MM.1S (cell line): ENCODE data around the gene STXBP6.

Source experiments
- DNase-seq: peaks from one replicate; pipeline ENCODE4 v3.0.0-alpha.2; 2015
- H2AFZ ChIP-seq: fragments of 300-600 bp; sonication (generic); 2 replicates; pipeline ENCODE4 v1.6.0; 2016; ENCODE audit warnings: antibody characterized with exemption, low read length
- H3F3A ChIP-seq: fragments of 300-600 bp; sonication (generic); 2 replicates; pipeline ENCODE4 v1.6.1; 2016; ENCODE audit warnings: mild to moderate bottlenecking, antibody characterized with exemption, low read length, moderate library complexity, mixed read lengths; ENCODE audit not compliant: insufficient read depth
- H3K27ac ChIP-seq: fragments of 300-600 bp; sonication (generic); 2 replicates; pipeline ENCODE4 v1.5.1; 2016; ENCODE audit warnings: mild to moderate bottlenecking, low read length
- H3K27me3 ChIP-seq: fragments of 300-600 bp; sonication (generic); replicated peaks from 2 replicates; pipeline ENCODE4 v1.6.0; 2016; ENCODE audit warnings: low read length; ENCODE audit not compliant: insufficient read depth
- H3K36me3 ChIP-seq: fragments of 300-600 bp; sonication (generic); replicated peaks from 2 replicates; pipeline ENCODE4 v1.6.1; 2016; ENCODE audit warnings: mild to moderate bottlenecking, low read length, mixed read lengths; ENCODE audit not compliant: insufficient read depth
- H3K4me1 ChIP-seq: fragments of 300-600 bp; sonication (generic); 2 replicates; pipeline ENCODE4 v1.6.1; 2016; ENCODE audit warnings: low read length, mixed read lengths
- H3K4me2 ChIP-seq: fragments of 300-600 bp; sonication (generic); 2 replicates; pipeline ENCODE4 v1.6.0; 2016; ENCODE audit warnings: low read depth, low read length
- H3K4me3 ChIP-seq: fragments of 300-600 bp; sonication (generic); 2 replicates; pipeline ENCODE4 v1.5.1; 2016; ENCODE audit warnings: low read length, mixed read lengths
- H3K79me2 ChIP-seq: fragments of 300-600 bp; sonication (generic); 2 replicates; pipeline ENCODE4 v1.6.1; 2016; ENCODE audit warnings: mixed run types, low read length, mixed read lengths
- H3K9ac ChIP-seq: fragments of 300-600 bp; sonication (generic); 2 replicates; pipeline ENCODE4 v1.6.1; 2016; ENCODE audit warnings: low read length, mixed read lengths
- H3K9me2 ChIP-seq: fragments of 300-600 bp; sonication (generic); replicated peaks from 2 replicates; pipeline ENCODE4 v1.6.1; 2016; ENCODE audit warnings: mild to moderate bottlenecking, low read length, mixed read lengths; ENCODE audit not compliant: insufficient read depth
- H3K9me3 ChIP-seq: fragments of 300-600 bp; sonication (generic); replicated peaks from 2 replicates; pipeline ENCODE4 v1.6.1; 2016; ENCODE audit warnings: mild to moderate bottlenecking, low read length, mixed read lengths; ENCODE audit not compliant: insufficient read depth
- H4K20me1 ChIP-seq: fragments of 300-600 bp; sonication (generic); 2 replicates; pipeline ENCODE4 v1.6.1; 2016; ENCODE audit warnings: mild to moderate bottlenecking, low read length, moderate library complexity, mixed read lengths; ENCODE audit not compliant: insufficient read depth
- EZH2 ChIP-seq: fragments of 300-600 bp; sonication (generic); optimal IDR thresholded peaks from 2 replicates; pipeline ENCODE3; 2017; ENCODE audit warnings: low read depth, mild to moderate bottlenecking, antibody characterized with exemption, low read length, mixed read lengths
- EZH2phosphoT487 ChIP-seq: fragments of 300-600 bp; sonication (generic); IDR thresholded peaks from 2 replicates; pipeline ENCODE4 v1.6.1; 2018; ENCODE audit warnings: antibody characterized with exemption, low read length
- TF ChIP-seq, protein P1 (sequence below): fragments of 300-600 bp; sonication (generic); IDR thresholded peaks from 2 replicates; pipeline ENCODE4 v1.5.1; 2016; ENCODE audit warnings: antibody characterized with exemption, low read length, mixed read lengths

The STXBP6 gene

DNA sequence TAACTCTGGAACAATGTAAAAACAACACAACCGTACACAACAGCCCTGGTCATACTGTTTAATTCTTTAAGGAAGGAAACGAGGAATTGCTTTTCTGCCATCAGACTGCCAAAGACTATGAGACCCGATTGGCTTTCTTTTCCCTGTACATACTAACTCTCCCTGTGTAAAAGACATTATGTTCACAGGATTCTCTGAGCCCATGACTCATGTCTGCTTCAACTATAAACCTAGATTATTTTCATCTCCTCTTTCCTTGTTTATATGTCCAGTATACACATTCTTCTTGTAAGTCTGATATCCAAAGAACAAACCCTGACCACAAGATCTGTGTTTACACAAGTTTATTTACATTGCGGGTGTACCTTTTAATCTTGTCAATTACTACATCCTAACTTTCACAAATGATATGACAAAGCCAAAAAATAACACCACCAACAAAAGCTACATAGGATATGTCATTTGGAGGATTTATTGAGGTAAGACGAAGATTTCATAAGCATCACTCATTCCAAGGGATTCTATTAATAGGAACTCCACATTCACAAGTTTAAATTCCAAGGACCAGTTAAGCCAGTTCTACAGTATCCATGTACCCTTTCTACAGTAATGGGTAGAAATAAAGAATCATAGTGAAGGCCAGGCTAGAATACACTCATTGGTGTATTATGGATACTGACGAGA lies 67.3 kb downstream of the STXBP6 start:
- DNase-seq = no peak
- no peaks in the 10 kb centered on the region for H3K27me3 ChIP-seq
- no peak overlapping the region for H3K9ac ChIP-seq
- no peaks in the 10 kb centered on the region for H3K9me2 ChIP-seq
- H3K4me2 ChIP-seq = no peak overlapping the region
- no peaks in the 10 kb centered on the region for H3F3A ChIP-seq
- no peak overlapping the region for H3K27ac ChIP-seq
- no peaks in the 10 kb centered on the region for H3K9me3 ChIP-seq
- H3K4me3 ChIP-seq = no peak overlapping the region
- no peak overlapping the region for H2AFZ ChIP-seq
- H3K79me2 ChIP-seq = no peaks in the 10 kb centered on the region
- TF ChIP-seq EZH2phosphoT487 (no peak), EZH2 (no peak)
- TF ChIP-seq, protein P1, sequence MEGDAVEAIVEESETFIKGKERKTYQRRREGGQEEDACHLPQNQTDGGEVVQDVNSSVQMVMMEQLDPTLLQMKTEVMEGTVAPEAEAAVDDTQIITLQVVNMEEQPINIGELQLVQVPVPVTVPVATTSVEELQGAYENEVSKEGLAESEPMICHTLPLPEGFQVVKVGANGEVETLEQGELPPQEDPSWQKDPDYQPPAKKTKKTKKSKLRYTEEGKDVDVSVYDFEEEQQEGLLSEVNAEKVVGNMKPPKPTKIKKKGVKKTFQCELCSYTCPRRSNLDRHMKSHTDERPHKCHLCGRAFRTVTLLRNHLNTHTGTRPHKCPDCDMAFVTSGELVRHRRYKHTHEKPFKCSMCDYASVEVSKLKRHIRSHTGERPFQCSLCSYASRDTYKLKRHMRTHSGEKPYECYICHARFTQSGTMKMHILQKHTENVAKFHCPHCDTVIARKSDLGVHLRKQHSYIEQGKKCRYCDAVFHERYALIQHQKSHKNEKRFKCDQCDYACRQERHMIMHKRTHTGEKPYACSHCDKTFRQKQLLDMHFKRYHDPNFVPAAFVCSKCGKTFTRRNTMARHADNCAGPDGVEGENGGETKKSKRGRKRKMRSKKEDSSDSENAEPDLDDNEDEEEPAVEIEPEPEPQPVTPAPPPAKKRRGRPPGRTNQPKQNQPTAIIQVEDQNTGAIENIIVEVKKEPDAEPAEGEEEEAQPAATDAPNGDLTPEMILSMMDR = no peak
- H3K4me1 ChIP-seq = no peaks in the 10 kb centered on the region
- H3K36me3 ChIP-seq = no peaks in the 10 kb centered on the region
- no peaks in the 10 kb centered on the region for H4K20me1 ChIP-seq

DNA sequence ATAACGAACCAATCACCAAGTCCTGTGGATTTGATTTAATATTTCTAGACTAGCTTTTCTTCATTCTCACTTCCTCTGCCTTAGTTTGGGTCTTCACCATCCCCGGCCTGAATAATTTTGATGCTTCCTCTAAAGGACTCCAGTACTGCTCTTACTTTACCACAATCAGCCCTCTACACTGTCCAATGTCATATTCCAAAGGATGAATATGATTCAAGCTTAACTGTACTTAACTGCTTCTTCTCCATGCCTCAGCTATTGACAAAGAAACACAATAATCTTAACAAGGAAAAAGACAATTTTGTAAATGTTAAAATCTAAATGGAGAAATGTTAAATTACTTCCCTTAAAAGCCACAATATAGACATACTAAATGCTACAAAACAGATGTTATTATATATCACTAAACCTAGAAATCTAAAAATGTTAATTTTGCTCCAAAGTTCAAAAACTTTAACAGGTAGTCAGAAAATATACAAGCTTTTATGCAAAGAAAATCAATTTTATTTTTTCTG lies 70.2 kb downstream of the STXBP6 start:
- no peaks in the 10 kb centered on the region for H3F3A ChIP-seq
- H3K4me2 ChIP-seq = no peak overlapping the region
- H3K4me1 ChIP-seq = no peaks in the 10 kb centered on the region
- H3K9ac ChIP-seq = no peak overlapping the region
- TF ChIP-seq EZH2phosphoT487 = no peak
- TF ChIP-seq, protein P1 = no peak
- TF ChIP-seq EZH2 = no peak
- H3K27ac ChIP-seq = no peak overlapping the region
- H3K9me2 ChIP-seq = no peaks in the 10 kb centered on the region
- no peak overlapping the region for H2AFZ ChIP-seq
- H3K27me3 ChIP-seq = no peaks in the 10 kb centered on the region
- H3K9me3 ChIP-seq = no peaks in the 10 kb centered on the region
- no peak for DNase-seq
- H3K79me2 ChIP-seq = no peaks in the 10 kb centered on the region
- H3K36me3 ChIP-seq = no peaks in the 10 kb centered on the region
- no peak overlapping the region for H3K4me3 ChIP-seq
- no peaks in the 10 kb centered on the region for H4K20me1 ChIP-seq

DNA sequence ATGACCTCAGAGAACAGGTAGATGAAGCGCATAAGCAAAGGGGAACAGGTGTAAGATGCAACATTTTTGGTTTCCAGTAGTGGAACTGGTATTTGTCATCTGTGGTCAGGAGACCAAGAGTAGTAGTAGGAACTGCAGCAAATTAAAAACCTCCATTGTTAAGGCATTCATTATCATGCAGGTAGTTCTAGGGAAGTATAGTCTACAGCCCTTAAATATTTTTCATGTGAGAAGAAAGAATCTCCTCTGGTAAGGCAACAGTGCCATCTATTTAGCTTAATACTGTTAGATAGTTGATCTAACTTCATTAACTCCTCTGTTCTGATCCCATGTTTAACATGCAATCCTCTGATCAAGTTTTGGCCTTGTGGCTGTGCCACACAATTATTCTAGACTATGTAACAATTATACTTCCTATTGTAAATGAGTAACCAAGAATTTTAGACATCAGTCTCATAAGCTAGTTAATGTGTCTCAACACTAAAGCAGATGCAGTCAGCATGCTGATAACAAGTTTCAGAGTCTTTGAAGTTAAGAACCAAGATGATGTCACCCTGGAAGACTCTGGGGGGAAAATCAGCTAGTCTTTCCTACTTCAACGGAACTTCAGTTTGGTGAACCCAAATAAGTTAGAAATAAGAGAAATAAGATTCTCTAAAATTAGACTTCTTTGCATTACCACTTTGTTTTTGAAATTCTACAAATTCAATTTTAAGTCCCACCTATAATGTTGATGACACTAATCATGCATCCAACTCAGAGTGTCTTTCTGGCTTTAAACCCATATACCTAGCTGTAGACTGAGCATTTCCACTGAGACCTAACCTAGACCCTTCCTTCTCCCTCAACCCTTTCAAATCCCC lies 70.9 kb downstream of the STXBP6 start:
- no peak overlapping the region for H3K4me3 ChIP-seq
- no peaks in the 10 kb centered on the region for H3K27me3 ChIP-seq
- no peaks in the 10 kb centered on the region for H3K9me2 ChIP-seq
- H3F3A ChIP-seq = no peaks in the 10 kb centered on the region
- H3K9ac ChIP-seq = no peak overlapping the region
- peak; percentile 26 for DNase-seq
- no peaks in the 10 kb centered on the region for H4K20me1 ChIP-seq
- H3K4me2 ChIP-seq = no peak overlapping the region
- H3K36me3 ChIP-seq = no peaks in the 10 kb centered on the region
- H3K27ac ChIP-seq = no peak overlapping the region; the same call in 1 of the 2 replicates
- no peaks in the 10 kb centered on the region for H3K79me2 ChIP-seq
- no peaks in the 10 kb centered on the region for H3K9me3 ChIP-seq
- no peak overlapping the region for H2AFZ ChIP-seq
- TF ChIP-seq EZH2 (no peak), EZH2phosphoT487 (no peak)
- TF ChIP-seq, protein P1 = no peak
- no peaks in the 10 kb centered on the region for H3K4me1 ChIP-seq
